ENCODE data around the gene DAAM1. TPM values are rescaled to one million over a fixed set of nuclear protein-coding genes. Genes with fewer than 3 reads are reported as not detected.

The DAAM1 gene
- total RNA-seq, 1 donor from 2014 or later: 38.0 TPM

- TF ChIP-seq CTCF (IDR thresholded peaks at IDR 0.05; ENCODE audit: insufficient read depth, low read depth, low read length): no peak
- TF ChIP-seq EZH2 (IDR thresholded peaks at IDR 0.05; ENCODE audit: insufficient read depth, low read length): no peak
- DNase-seq (ENCODE audit: low read depth) (no peak), FAIRE-seq (no peak)
- Histone ChIP-seq H3K4me1 (ENCODE audit: insufficient read depth, low read length) (peaks cover 16% of the 10 kb centered on the region), H3K27me3 (ENCODE audit: insufficient read depth, low read length) (no peaks in the 10 kb centered on the region), H3K79me2 (ENCODE audit: insufficient read depth, low read length) (no peaks in the 10 kb centered on the region), H4K20me1 (ENCODE audit: insufficient read depth, low read length) (no peaks in the 10 kb centered on the region), H3K36me3 (ENCODE audit: insufficient read depth, low read length) (no peaks in the 10 kb centered on the region), H3K9ac (ENCODE audit: low read length) (no peak overlapping the region), H3K27ac (ENCODE audit: low read depth, low read length) (no peak overlapping the region), H3K9me3 (ENCODE audit: insufficient read depth, low read depth, low read length) (no peaks in the 10 kb centered on the region), H3K4me3 (ENCODE audit: insufficient read depth, low read depth, low read length) (no peak overlapping the region), H3K4me2 (ENCODE audit: low read length) (no peak overlapping the region), H2AFZ (ENCODE audit: low read depth, low read length) (no peak overlapping the region)
- H3K36me3 Mint-ChIP-seq (ENCODE audit: low read depth, unreplicated experiment): peaks cover 5% of the 10 kb centered on the region
- no peak overlapping the region for H3K27ac Mint-ChIP-seq (ENCODE audit: unreplicated experiment)
- peaks cover 27% of the 10 kb centered on the region for H3K4me1 Mint-ChIP-seq (ENCODE audit: low read depth, unreplicated experiment)
- no peaks in the 10 kb centered on the region for H3K27me3 Mint-ChIP-seq (ENCODE audit: low read depth, unreplicated experiment)
- H3K4me3 Mint-ChIP-seq (ENCODE audit: unreplicated experiment): no peak overlapping the region
- H3K9me3 Mint-ChIP-seq (ENCODE audit: unreplicated experiment): no peaks in the 10 kb centered on the region
Measured at GRCh38 chr14:59317798-59318505, 129.5 kb downstream of the DAAM1 start.

- Histone ChIP-seq H3K27me3 (ENCODE audit: insufficient read depth, low read length) (no peaks in the 10 kb centered on the region), H3K79me2 (ENCODE audit: insufficient read depth, low read length) (no peaks in the 10 kb centered on the region), H3K4me2 (ENCODE audit: low read length) (no peak overlapping the region), H2AFZ (ENCODE audit: low read depth, low read length) (no peak overlapping the region), H3K36me3 (ENCODE audit: insufficient read depth, low read length) (no peaks in the 10 kb centered on the region), H3K9me3 (ENCODE audit: insufficient read depth, low read depth, low read length) (no peaks in the 10 kb centered on the region), H3K9ac (ENCODE audit: low read length) (no peak overlapping the region), H3K4me1 (ENCODE audit: insufficient read depth, low read length) (peaks cover 16% of the 10 kb centered on the region), H3K27ac (ENCODE audit: low read depth, low read length) (no peak overlapping the region), H3K4me3 (ENCODE audit: insufficient read depth, low read depth, low read length) (no peak overlapping the region), H4K20me1 (ENCODE audit: insufficient read depth, low read length) (no peaks in the 10 kb centered on the region)
- FAIRE-seq: no peak
- no peak overlapping the region for H3K27ac Mint-ChIP-seq (ENCODE audit: unreplicated experiment)
- TF ChIP-seq EZH2 (IDR thresholded peaks at IDR 0.05; ENCODE audit: insufficient read depth, low read length) (no peak), CTCF (IDR thresholded peaks at IDR 0.05; ENCODE audit: insufficient read depth, low read depth, low read length) (no peak)
- no peaks in the 10 kb centered on the region for H3K9me3 Mint-ChIP-seq (ENCODE audit: unreplicated experiment)
- peaks cover 5% of the 10 kb centered on the region for H3K36me3 Mint-ChIP-seq (ENCODE audit: low read depth, unreplicated experiment)
- DNase-seq (ENCODE audit: low read depth): no peak
- peaks cover 31% of the 10 kb centered on the region for H3K4me1 Mint-ChIP-seq (ENCODE audit: low read depth, unreplicated experiment)
- no peak overlapping the region for H3K4me3 Mint-ChIP-seq (ENCODE audit: unreplicated experiment)
- H3K27me3 Mint-ChIP-seq (ENCODE audit: low read depth, unreplicated experiment): no peaks in the 10 kb centered on the region
Measured at GRCh38 chr14:59318908-59319307, 130.4 kb downstream of the DAAM1 start.

GRCh38 chr14:59320361-59320760 is 131.9 kb downstream of the DAAM1 start:
- H3K4me1 ChIP-seq (ENCODE audit: insufficient read depth, low read length): peaks cover 16% of the 10 kb centered on the region
- Mint-ChIP-seq H3K4me3 (ENCODE audit: unreplicated experiment) (no peak overlapping the region), H3K36me3 (ENCODE audit: low read depth, unreplicated experiment) (peaks cover 6% of the 10 kb centered on the region), H3K4me1 (ENCODE audit: low read depth, unreplicated experiment) (peaks cover 31% of the 10 kb centered on the region), H3K9me3 (ENCODE audit: unreplicated experiment) (no peaks in the 10 kb centered on the region), H3K27ac (ENCODE audit: unreplicated experiment) (peak overlapping the region; percentile 73), H3K27me3 (ENCODE audit: low read depth, unreplicated experiment) (no peaks in the 10 kb centered on the region)
- TF ChIP-seq EZH2 (IDR thresholded peaks at IDR 0.05; ENCODE audit: insufficient read depth, low read length) (no peak), CTCF (IDR thresholded peaks at IDR 0.05; ENCODE audit: insufficient read depth, low read depth, low read length) (no peak)
- no peak overlapping the region for H2AFZ ChIP-seq (ENCODE audit: low read depth, low read length)
- no peaks in the 10 kb centered on the region for H3K9me3 ChIP-seq (ENCODE audit: insufficient read depth, low read depth, low read length)
- H3K36me3 ChIP-seq (ENCODE audit: insufficient read depth, low read length): peaks cover 6% of the 10 kb centered on the region
- H3K4me2 ChIP-seq (ENCODE audit: low read length): peak overlapping the region; percentile 55
- H3K4me3 ChIP-seq (ENCODE audit: insufficient read depth, low read depth, low read length): no peak overlapping the region
- FAIRE-seq: no peak
- H3K79me2 ChIP-seq (ENCODE audit: insufficient read depth, low read length): no peaks in the 10 kb centered on the region
- H3K9ac ChIP-seq (ENCODE audit: low read length): no peak overlapping the region
- no peaks in the 10 kb centered on the region for H3K27me3 ChIP-seq (ENCODE audit: insufficient read depth, low read length)
- DNase-seq (ENCODE audit: low read depth): no peak
- H4K20me1 ChIP-seq (ENCODE audit: insufficient read depth, low read length): no peaks in the 10 kb centered on the region
- peak overlapping the region; percentile 52 for H3K27ac ChIP-seq (ENCODE audit: low read depth, low read length)

Data from astrocyte (in vitro differentiated cells and primary cell).